ENCODE measurements around the gene SLC29A3.

The SLC29A3 gene

GRCh38 chr10:71395621-71396020 lies 76.6 kb downstream of the SLC29A3 start:
- DNase-seq: no peak

- no peak for DNase-seq
Measured at GRCh38 chr10:71396084-71396710, 77.1 kb downstream of the SLC29A3 start.

- no peak for DNase-seq
Measured at GRCh38 chr10:71396711-71397295, 77.7 kb downstream of the SLC29A3 start, which contains the start of gene CDH23. Gene CDH23 (plus strand): TSS chr10:71396920. CDS start chr10:71439832, 42,912 bp downstream.

GRCh38 chr10:71397296-71398212 lies 78.5 kb downstream of the SLC29A3 start:
- no peak for DNase-seq

- no peak for DNase-seq
Measured at GRCh38 chr10:71398976-71399375, 79.9 kb downstream of the SLC29A3 start.

GRCh38 chr10:71399946-71400345 lies 80.9 kb downstream of the SLC29A3 start:
- DNase-seq: no peak

GRCh38 chr10:71401056-71401455 lies 82.0 kb downstream of the SLC29A3 start:
- DNase-seq: no peak

- DNase-seq: no peak
Measured at GRCh38 chr10:71402005-71402404, 82.9 kb downstream of the SLC29A3 start.

- DNase-seq: no peak
Measured at GRCh38 chr10:71404503-71405295, 85.6 kb downstream of the SLC29A3 start.

GRCh38 chr10:71406878-71407277 lies 87.8 kb downstream of the SLC29A3 start:
- no peak for DNase-seq

- no peak for DNase-seq
Measured at GRCh38 chr10:71408436-71409225, 89.6 kb downstream of the SLC29A3 start.

GRCh38 chr10:71409516-71410104 lies 90.6 kb downstream of the SLC29A3 start:
- DNase-seq: no peak
